Mesenchymal stem cell (in vitro differentiated cells and primary cell): Measurements from ENCODE around the gene ZNF362.

Experiments
- DNase-seq: peaks from one replicate; pipeline ENCODE4 v3.0.0-alpha.2; 2013
- H2AFZ ChIP-seq: one replicate; pipeline ENCODE4 v1.6.1; 2013; ENCODE audit warnings: low read depth, mild to moderate bottlenecking, control low read depth, inconsistent platforms, low read length, moderate library complexity
- H2AK5ac ChIP-seq: 2 replicates; pipeline ENCODE4 v1.6.1; 2013; ENCODE audit warnings: low read length, moderate library complexity, mild to moderate bottlenecking, inconsistent platforms; ENCODE audit not compliant: severe bottlenecking
- H2BK120ac ChIP-seq: one replicate; pipeline ENCODE4 v1.6.1; 2013; ENCODE audit warnings: low read depth, mild to moderate bottlenecking, inconsistent platforms, low read length, moderate library complexity
- H2BK12ac ChIP-seq, 2 experiments: one replicate each; pipeline ENCODE4 v1.6.1; 2013; ENCODE audit warnings: inconsistent platforms in 2 of 2, low read length in 2 of 2, mild to moderate bottlenecking in 2 of 2, moderate library complexity in 2 of 2, control low read depth in 1 of 2
- H2BK15ac ChIP-seq: one replicate; pipeline ENCODE4 v1.6.1; 2013; ENCODE audit warnings: mild to moderate bottlenecking, low read depth, inconsistent platforms; ENCODE audit not compliant: poor library complexity, severe bottlenecking
- H2BK5ac ChIP-seq: 2 replicates; pipeline ENCODE4 v1.6.1; 2013; ENCODE audit warnings: low read depth, mild to moderate bottlenecking, low read length, control low read depth, inconsistent platforms; ENCODE audit not compliant: poor library complexity, severe bottlenecking
- H3K14ac ChIP-seq, 2 experiments: one replicate each; pipeline ENCODE4 v1.6.1; 2013; ENCODE audit warnings: inconsistent platforms in 2 of 2, low read length in 2 of 2, control low read depth in 1 of 2, mild to moderate bottlenecking in 1 of 2, moderate library complexity in 1 of 2
- H3K18ac ChIP-seq, 2 experiments: one replicate each; pipeline ENCODE4 v1.6.1; 2013; ENCODE audit warnings: inconsistent platforms in 2 of 2, low read length in 2 of 2, control low read depth in 1 of 2, low read depth in 1 of 2, mild to moderate bottlenecking in 1 of 2
- H3K23ac ChIP-seq, 2 experiments: one replicate each; pipeline ENCODE4 v1.6.1; 2013; ENCODE audit warnings: inconsistent platforms in 2 of 2, low read length in 2 of 2, mild to moderate bottlenecking in 2 of 2, moderate library complexity in 2 of 2, control low read depth in 1 of 2
- H3K27ac ChIP-seq: 2 replicates; pipeline ENCODE4 v1.5.1; 2013; ENCODE audit warnings: mild to moderate bottlenecking, moderate library complexity, low read length, control low read depth, inconsistent platforms; ENCODE audit not compliant: poor library complexity, severe bottlenecking
- H3K27me3 ChIP-seq, 2 experiments: 2 replicates each; pipeline versions ENCODE4 v1.6.1 to v1.7.0; 2013; ENCODE audit warnings: low read length in 2 of 2, mild to moderate bottlenecking in 2 of 2, moderate library complexity in 2 of 2, control low read depth in 1 of 2, inconsistent platforms in 1 of 2; ENCODE audit not compliant: control insufficient read depth in 1 of 2, insufficient read depth in 1 of 2
- H3K36me3 ChIP-seq, 2 experiments: 2 replicates each; pipeline versions ENCODE4 v1.6.1 to v1.7.0; 2013; ENCODE audit warnings: low read length in 2 of 2, control low read depth in 1 of 2, inconsistent platforms in 1 of 2, low read depth in 1 of 2, mild to moderate bottlenecking in 1 of 2; ENCODE audit not compliant: insufficient read depth in 2 of 2, control insufficient read depth in 1 of 2
- H3K4ac ChIP-seq, 2 experiments: one replicate each; pipeline ENCODE4 v1.6.1; 2013; ENCODE audit warnings: inconsistent platforms in 2 of 2, low read length in 2 of 2, mild to moderate bottlenecking in 2 of 2, moderate library complexity in 2 of 2, control low read depth in 1 of 2, low read depth in 1 of 2
- H3K4me1 ChIP-seq: 2 replicates; pipeline ENCODE4 v1.6.1; 2013; ENCODE audit warnings: low read depth, low read length, control low read depth; ENCODE audit not compliant: control insufficient read depth, insufficient read depth
- H3K4me2 ChIP-seq: 2 replicates; pipeline ENCODE4 v1.6.1; 2013; ENCODE audit warnings: low read length, mild to moderate bottlenecking, inconsistent platforms; ENCODE audit not compliant: poor library complexity, severe bottlenecking
- H3K4me3 ChIP-seq, 2 experiments: 2 replicates each; pipeline versions ENCODE4 v1.5.1 to v1.7.0; 2013; ENCODE audit warnings: low read length in 2 of 2, mild to moderate bottlenecking in 2 of 2, control low read depth in 1 of 2, low read depth in 1 of 2; ENCODE audit not compliant: insufficient read depth in 1 of 2
- H3K79me1 ChIP-seq: replicated peaks from 2 replicates; pipeline ENCODE4 v1.6.1; 2013; ENCODE audit warnings: mild to moderate bottlenecking, control low read depth, low read length, inconsistent platforms; ENCODE audit not compliant: poor library complexity, severe bottlenecking
- H3K9ac ChIP-seq: 2 replicates; pipeline ENCODE4 v1.7.0; 2013; ENCODE audit warnings: mild to moderate bottlenecking, low read length, moderate library complexity
- H3K9me3 ChIP-seq: 2 replicates; pipeline ENCODE4 v1.7.0; 2013; ENCODE audit warnings: mild to moderate bottlenecking, low read length; ENCODE audit not compliant: control insufficient read depth
- H4K8ac ChIP-seq: one replicate; pipeline ENCODE4 v1.6.1; 2013; ENCODE audit warnings: inconsistent platforms, mild to moderate bottlenecking, low read length, moderate library complexity
- H4K91ac ChIP-seq: one replicate; pipeline ENCODE4 v1.6.1; 2013; ENCODE audit warnings: mild to moderate bottlenecking, low read length, inconsistent platforms
- WGBS: methylation state at CpG from one replicate; pipeline ENCODE4 v1.1.7; 2013; ENCODE audit warnings: mixed read lengths; 5-methylcytosine and 5-hydroxymethylcytosine counted together

ZNF362 gene

DNA sequence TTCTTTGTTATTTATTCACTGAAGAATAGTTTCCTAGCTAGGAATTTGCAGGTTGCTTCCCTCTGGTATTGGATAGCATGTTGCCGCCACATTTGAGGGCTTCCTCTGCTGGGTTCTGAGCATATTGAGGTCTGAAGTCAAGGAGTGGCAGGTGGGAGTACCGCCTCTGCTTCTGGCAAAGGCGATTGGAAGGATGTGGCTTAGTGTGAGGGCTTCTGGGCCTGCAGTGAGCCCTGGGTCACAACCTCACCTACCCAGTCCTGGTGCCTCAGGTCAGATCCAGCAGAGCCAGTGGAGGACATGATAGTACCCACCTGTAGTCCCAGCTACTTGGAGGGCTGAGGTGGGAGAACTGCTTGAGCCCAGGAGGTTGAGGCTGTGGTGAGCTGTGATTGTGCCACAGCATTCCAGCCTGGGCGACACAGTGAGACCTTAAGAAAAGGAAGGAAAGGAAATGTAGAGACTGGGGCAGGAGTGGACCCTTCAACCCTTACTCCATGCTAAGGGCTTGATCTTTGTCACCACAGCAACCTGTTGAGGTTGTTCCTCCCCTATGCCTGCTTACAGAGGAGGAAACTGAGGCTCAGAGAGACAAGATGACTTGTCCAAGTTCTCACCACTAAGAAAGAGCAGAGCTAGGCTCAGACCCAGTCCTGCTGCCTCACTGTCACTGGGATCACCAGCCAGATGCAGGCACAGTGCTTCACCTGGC is 41.8 kb downstream of the ZNF362 start:
- H3K14ac ChIP-seq = no peak overlapping the region
- peaks cover 12% of the 10 kb centered on the region for H3K4me1 ChIP-seq
- H2BK12ac ChIP-seq = no peak overlapping the region
- no peak overlapping the region for H3K23ac ChIP-seq
- H4K91ac ChIP-seq = no peak overlapping the region
- H3K27me3 ChIP-seq = no peaks in the 10 kb centered on the region
- no peak overlapping the region for H3K9ac ChIP-seq
- H3K4me3 ChIP-seq = no peak overlapping the region
- no peak overlapping the region for H2BK5ac ChIP-seq
- peaks cover 18% of the 10 kb centered on the region for H3K79me1 ChIP-seq
- H3K27ac ChIP-seq = no peak overlapping the region
- H2BK15ac ChIP-seq = no peak overlapping the region
- H3K36me3 ChIP-seq = peaks cover 36 to 70% of the 10 kb centered on the region in 2 experiments
- DNase-seq = no peak
- no peak overlapping the region for H2AFZ ChIP-seq
- no peak overlapping the region for H4K8ac ChIP-seq
- H3K18ac ChIP-seq = no peak overlapping the region
- WGBS = 94% methylated on average over 4 of the region's 4 CpGs
- no peak overlapping the region for H3K4ac ChIP-seq
- no peak overlapping the region for H2AK5ac ChIP-seq
- no peaks in the 10 kb centered on the region for H3K9me3 ChIP-seq
- H2BK120ac ChIP-seq = no peak overlapping the region
- no peak overlapping the region for H3K4me2 ChIP-seq

DNA sequence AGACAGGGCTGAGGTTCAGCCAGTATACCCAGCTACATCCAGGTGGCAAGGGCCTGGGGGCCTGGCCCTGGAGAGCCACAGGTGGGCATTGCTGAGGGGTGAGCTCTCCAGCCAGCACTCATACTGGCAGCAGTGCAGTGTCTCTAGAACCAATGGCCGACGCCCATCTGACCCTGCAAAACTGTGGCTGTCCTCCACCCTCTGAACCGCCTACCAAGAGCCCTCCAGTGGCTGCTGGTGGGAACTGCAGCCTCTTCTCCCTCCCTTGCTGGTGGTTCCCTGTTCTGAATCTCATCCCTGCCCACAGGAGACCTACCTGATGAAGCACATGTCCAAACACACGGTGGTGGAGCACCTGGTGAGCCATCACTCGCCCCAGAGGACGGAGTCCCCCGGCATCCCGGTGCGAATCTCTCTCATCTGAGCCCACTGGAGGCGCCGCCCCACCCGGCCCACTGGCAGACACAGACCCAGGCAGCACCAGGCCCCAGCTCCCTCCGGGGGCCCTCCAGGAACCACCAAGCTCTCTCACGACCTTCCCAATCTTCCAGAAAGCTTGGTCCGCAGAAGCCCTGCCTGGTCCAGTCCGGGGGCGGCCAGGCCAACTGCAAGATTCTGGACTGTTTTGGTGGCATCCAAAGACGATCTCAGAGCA is 42.5 kb downstream of the ZNF362 start:
- no peak overlapping the region for H4K8ac ChIP-seq
- H3K27me3 ChIP-seq = no peaks in the 10 kb centered on the region
- H3K27ac ChIP-seq = no peak overlapping the region
- no peak overlapping the region for H3K9ac ChIP-seq
- H2BK120ac ChIP-seq = no peak overlapping the region
- H3K9me3 ChIP-seq = no peaks in the 10 kb centered on the region
- H2AK5ac ChIP-seq = no peak overlapping the region
- H2AFZ ChIP-seq = no peak overlapping the region
- WGBS = 71% methylated on average over 17 of the region's 18 CpGs
- H2BK15ac ChIP-seq = no peak overlapping the region
- peak; percentile 72 for DNase-seq
- H3K4me2 ChIP-seq = no peak overlapping the region
- no peak overlapping the region for H3K4ac ChIP-seq
- peaks cover 34 to 67% of the 10 kb centered on the region in 2 experiments for H3K36me3 ChIP-seq
- no peak overlapping the region for H2BK12ac ChIP-seq
- no peak overlapping the region for H3K14ac ChIP-seq
- peaks cover 17% of the 10 kb centered on the region for H3K79me1 ChIP-seq
- no peak overlapping the region for H4K91ac ChIP-seq
- H2BK5ac ChIP-seq = no peak overlapping the region
- H3K18ac ChIP-seq = no peak overlapping the region
- no peak overlapping the region for H3K4me3 ChIP-seq
- peaks cover 15% of the 10 kb centered on the region for H3K4me1 ChIP-seq
- no peak overlapping the region for H3K23ac ChIP-seq

DNA sequence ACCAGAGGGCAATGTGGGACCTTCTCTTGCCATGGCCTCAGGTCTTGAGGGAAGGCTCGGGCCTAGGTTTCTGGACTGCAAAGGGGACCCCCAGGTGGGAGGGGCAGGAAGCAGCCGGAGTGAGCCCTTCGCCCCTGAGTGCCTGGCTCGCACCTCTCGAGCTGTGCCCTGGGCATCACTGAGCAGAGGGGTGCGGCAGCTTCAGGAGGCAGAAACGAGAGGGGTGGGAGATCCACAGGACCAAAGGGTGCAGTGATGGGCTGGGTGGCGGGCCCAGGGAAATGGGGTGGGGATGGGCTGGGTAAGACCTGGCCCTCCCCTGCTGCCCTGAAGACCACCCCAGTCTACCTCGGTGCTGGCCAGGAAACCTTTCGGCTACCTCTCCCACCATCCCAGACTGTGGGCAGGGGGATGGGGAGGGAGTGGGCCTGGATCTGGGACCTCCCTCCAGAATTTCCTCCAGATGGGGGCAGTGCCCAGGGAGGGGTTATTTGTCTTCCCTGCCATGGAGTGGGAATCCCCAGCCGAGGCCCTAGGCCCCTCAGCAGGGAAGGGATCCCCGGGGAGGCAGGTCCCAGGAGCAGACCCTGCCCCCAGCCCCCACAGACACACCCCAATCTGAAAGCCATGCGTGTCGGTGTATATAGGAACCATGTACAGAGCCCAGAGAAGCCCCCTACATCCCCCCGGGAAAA is 43.3 kb downstream of the ZNF362 start:
- Histone ChIP-seq H3K27ac (no peak overlapping the region), H3K4ac (no peak overlapping the region), H3K9ac (no peak overlapping the region), H4K8ac (no peak overlapping the region), H2BK12ac (no peak overlapping the region), H3K79me1 (peaks cover 13% of the 10 kb centered on the region), H3K9me3 (no peaks in the 10 kb centered on the region), H3K14ac (no peak overlapping the region), H3K36me3 (peaks cover 27 to 61% of the 10 kb centered on the region in 2 experiments), H2BK15ac (peak overlapping the region; percentile 31), H2AK5ac (no peak overlapping the region), H4K91ac (no peak overlapping the region), H3K4me1 (peaks cover 15% of the 10 kb centered on the region), H3K4me2 (no peak overlapping the region), H2BK5ac (no peak overlapping the region), H2AFZ (no peak overlapping the region), H2BK120ac (no peak overlapping the region), H3K18ac (no peak overlapping the region), H3K4me3 (no peak overlapping the region), H3K23ac (no peak overlapping the region), H3K27me3 (no peaks in the 10 kb centered on the region)
- DNase-seq = no peak
- 98% methylated on average over 12 of the region's 15 CpGs for WGBS

DNA sequence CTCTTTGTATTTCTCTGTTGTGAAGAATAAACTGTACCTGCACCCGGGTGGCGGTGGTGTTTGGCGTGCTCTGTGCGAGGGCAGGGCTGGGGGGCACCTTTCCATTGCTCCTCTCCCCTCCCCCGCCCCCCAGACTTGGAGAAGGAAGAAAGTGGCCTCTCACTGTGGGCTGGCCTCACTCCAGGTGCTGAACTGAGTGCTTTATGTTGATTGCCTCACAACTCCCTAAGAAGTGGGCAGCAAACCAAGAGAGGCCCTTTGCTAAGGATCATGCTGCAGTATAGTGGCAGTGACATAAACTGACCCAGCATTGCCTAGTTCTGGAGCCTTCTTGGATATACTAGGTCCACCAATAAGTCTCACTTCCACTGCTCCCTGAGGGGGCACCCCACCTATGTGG is 44.4 kb downstream of the ZNF362 start:
- Histone ChIP-seq H3K18ac (no peak overlapping the region), H2BK15ac (no peak overlapping the region), H2BK120ac (no peak overlapping the region), H2AFZ (no peak overlapping the region), H3K4me1 (peaks cover 15% of the 10 kb centered on the region), H3K9ac (no peak overlapping the region), H3K4me3 (peak overlapping the region in 1 of 2 experiments; percentile 25), H4K91ac (no peak overlapping the region), H3K9me3 (no peaks in the 10 kb centered on the region), H3K36me3 (peaks cover 23 to 52% of the 10 kb centered on the region in 2 experiments), H3K14ac (no peak overlapping the region), H2AK5ac (no peak overlapping the region), H3K4ac (peak overlapping the region in 1 of 2 experiments; percentile 15), H3K27me3 (no peaks in the 10 kb centered on the region), H3K79me1 (peaks cover 13% of the 10 kb centered on the region), H3K27ac (no peak overlapping the region), H3K4me2 (no peak overlapping the region), H4K8ac (no peak overlapping the region), H3K23ac (no peak overlapping the region), H2BK12ac (no peak overlapping the region), H2BK5ac (no peak overlapping the region)
- DNase-seq = peak; percentile 66
- WGBS = over 99% methylated on average over 5 of the region's 5 CpGs
